Ovary (tissue), 9 donors: Measurements from ENCODE around the gene GRHL3. TPM values are rescaled to one million over a fixed set of nuclear protein-coding genes. Genes with fewer than 3 reads are reported as not detected.

Experiments used
- DNase-seq, 5 donors: peaks; one replicate each; pipeline ENCODE4 v3.0.0-alpha.2; 2019 to 2020
- H3K27ac ChIP-seq, 2 donors: fragments of 200-600 bp; one replicate each; pipeline versions ENCODE4 v1.5.1 to v1.8.0; 2019 to 2022
- H3K27me3 ChIP-seq: fragments of 200-600 bp; one replicate; pipeline ENCODE4 v1.8.0; 2022
- H3K36me3 ChIP-seq: fragments of 200-600 bp; sonication (generic); one replicate; pipeline ENCODE4 v1.5.1; 2019
- H3K4me1 ChIP-seq: one replicate; pipeline ENCODE4 v1.8.1; 2013; ENCODE audit warnings: mild to moderate bottlenecking, moderate library complexity; ENCODE audit not compliant: insufficient read depth
- H3K4me3 ChIP-seq: fragments of 200-600 bp; sonication (generic); one replicate; pipeline ENCODE4 v1.5.1; 2017
- H3K9me3 ChIP-seq, 2 donors: fragments of 200-600 bp in 1 of 2; sonication (generic) in 1 of 2; one replicate each; pipeline versions ENCODE4 v1.5.1 to v1.8.1; 2013 to 2019; ENCODE audit warnings: mild to moderate bottlenecking in 1 of 2, moderate library complexity in 1 of 2
- EP300 ChIP-seq: sonication (generic); formaldehyde crosslinking; IDR thresholded peaks from one replicate; pipeline ENCODE4 v1.6.1; 2017; ENCODE audit warnings: antibody characterized with exemption
- POLR2A ChIP-seq: fragments of 450-650 bp; IDR thresholded peaks from one replicate; pipeline ENCODE4 v1.6.1; 2017; ENCODE audit warnings: antibody characterized with exemption, mild to moderate bottlenecking, moderate library complexity
- WGBS, 3 donors: extraction: QIAGEN DNeasy Blood & Tissue Kit in 1 of 3; methylation state at CpG; one replicate each; pipeline versions ENCODE4 v1.1.5 to v1.1.7; 2013 to 2017; 5-methylcytosine and 5-hydroxymethylcytosine counted together
- intact Hi-C, 4 donors: fragments of 100-400 bp; cut with DNase I; formaldehyde crosslinking; loops; one replicate each; pipeline versions ENCODE4 v1.11.0 to v1.15.1; 2022 to 2023
- polyA plus RNA-seq, 2 donors: library from polyadenylated mRNA; stranded (reverse); fragments of 200-250 nt in 1 of 2; fragments of 350-450 nt in 1 of 2; fragmentation: Illumina TruSeq in 1 of 2; extraction: RNeasy Lipid Tissue Mini Kit (QIAGEN cat#74804) in 1 of 2; gene quantifications; one replicate each; pipeline ENCODE4 v1.2.3, GENCODE V29; 2013 to 2014
- total RNA-seq, 7 donors: library from RNA; depleted of rRNA in 2 of 7; stranded (reverse); fragments of >200 nt in 2 of 7; fragmentation: NEBNext Ultra II Directional in 3 of 7; extraction: Animal tissue kit (Norgen Biotek cat#: 25700) in 3 of 7; gene quantifications; one replicate each; pipeline versions ENCODE4 v1.1.0 to v1.2.4, GENCODE V29; 2016 to 2023
- TF ChIP-seq, protein P1 (sequence below), 3 donors: fragments of 450-650 bp in 2 of 3; fragments of 200-600 bp in 1 of 3; IDR thresholded peaks; one replicate each; pipeline versions ENCODE4 v1.5.1 to v1.8.0; 2016 to 2022; ENCODE audit warnings: antibody characterized with exemption in 3 of 3, mild to moderate bottlenecking in 1 of 3
- donor health status: DM: no; HTN: no; CAD: no; lungs with moderate emphysema.
- donor health status: DM: no; HTN: no; CAD: no.
- donor health status: Bipolar disorder and iron deficiency.
- donor health status: DM: yes; HTN: yes; CAD: no.
- donor health status: DM: no; HTN: no; CAD: no.
- donor health status: DM: yes; HTN: yes; CAD: no.

Gene GRHL3
- total and polyA plus RNA-seq, 9 donors: 0.15 to 1.6 (median 0.48) TPM; not detected in 6

DNA sequence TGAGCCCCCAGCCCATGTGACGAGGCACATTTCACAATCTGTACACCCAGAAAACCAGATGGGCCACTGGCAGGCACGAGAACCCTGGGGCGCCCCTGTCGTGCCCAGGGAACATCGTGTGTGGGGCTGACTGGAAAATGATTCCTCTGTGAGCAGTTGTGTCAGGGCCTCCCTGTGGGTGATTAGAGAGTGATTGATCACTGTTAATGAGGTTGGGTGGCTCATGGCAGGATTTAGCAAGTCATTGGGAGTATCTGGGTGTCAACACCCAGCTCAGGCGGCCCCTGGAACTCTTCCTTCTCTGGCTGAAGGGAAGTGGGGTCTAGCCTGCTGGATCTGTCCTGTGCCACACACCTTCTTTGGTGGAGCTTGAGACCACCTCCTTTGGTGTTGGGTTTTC, 5.7 kb downstream of the GRHL3 start:
- intact Hi-C loops: no loop called here
- no peak for TF ChIP-seq EP300
- no peak for TF ChIP-seq POLR2A
- TF ChIP-seq, protein P1, sequence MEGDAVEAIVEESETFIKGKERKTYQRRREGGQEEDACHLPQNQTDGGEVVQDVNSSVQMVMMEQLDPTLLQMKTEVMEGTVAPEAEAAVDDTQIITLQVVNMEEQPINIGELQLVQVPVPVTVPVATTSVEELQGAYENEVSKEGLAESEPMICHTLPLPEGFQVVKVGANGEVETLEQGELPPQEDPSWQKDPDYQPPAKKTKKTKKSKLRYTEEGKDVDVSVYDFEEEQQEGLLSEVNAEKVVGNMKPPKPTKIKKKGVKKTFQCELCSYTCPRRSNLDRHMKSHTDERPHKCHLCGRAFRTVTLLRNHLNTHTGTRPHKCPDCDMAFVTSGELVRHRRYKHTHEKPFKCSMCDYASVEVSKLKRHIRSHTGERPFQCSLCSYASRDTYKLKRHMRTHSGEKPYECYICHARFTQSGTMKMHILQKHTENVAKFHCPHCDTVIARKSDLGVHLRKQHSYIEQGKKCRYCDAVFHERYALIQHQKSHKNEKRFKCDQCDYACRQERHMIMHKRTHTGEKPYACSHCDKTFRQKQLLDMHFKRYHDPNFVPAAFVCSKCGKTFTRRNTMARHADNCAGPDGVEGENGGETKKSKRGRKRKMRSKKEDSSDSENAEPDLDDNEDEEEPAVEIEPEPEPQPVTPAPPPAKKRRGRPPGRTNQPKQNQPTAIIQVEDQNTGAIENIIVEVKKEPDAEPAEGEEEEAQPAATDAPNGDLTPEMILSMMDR (IDR thresholded peaks at IDR 0.05): no peak
- no peaks in the 10 kb centered on the region for H3K36me3 ChIP-seq

DNA sequence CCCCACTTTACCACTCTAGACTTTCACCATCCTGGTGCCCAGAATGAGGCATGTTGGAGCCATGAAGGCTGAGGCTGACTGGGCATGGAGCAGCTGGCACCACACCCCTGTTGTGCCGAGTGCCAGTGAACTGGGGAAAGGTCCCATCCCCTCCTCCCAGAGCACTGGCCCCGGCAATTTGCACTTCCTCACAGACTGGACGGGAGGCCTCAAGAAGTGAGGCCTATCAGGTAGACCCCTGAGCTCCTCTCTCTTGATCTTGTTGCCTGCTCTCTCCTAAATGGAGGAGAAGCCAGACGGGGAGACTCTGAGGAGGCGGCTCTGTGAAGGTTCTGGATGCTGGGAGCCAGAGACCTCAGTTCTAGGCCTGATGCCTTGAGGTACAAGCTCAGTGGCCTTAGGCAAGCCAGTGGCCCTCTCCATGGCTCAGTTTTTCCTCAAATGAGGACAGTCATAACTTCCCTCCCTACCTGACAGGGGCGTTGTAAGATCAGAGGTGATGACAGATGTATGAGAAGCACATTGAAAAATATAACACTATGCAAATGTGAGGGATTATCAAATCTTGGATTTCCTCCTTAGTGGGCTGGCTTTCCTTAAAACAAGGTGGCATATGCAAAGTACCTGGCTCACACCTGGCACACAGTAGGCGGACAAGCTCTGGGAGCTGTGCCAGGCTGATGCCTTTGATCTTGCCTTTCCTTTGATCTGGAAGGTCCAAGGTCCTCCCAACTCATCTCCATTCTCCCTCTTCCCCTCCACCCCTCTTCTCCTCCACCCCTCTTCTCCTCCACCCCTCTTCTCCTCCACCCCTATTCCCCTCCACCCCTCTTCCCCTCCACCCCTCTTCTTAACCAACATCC, 6.7 kb downstream of the GRHL3 start:
- DNase-seq: no peak
- Histone ChIP-seq H3K9me3 (no peaks in the 10 kb centered on the region), H3K36me3 (no peaks in the 10 kb centered on the region), H3K27me3 (no peaks in the 10 kb centered on the region), H3K4me3 (no peak overlapping the region), H3K27ac (no peak overlapping the region), H3K4me1 (peaks cover 5% of the 10 kb centered on the region)
- TF ChIP-seq, protein P1 (IDR thresholded peaks at IDR 0.05): no peak
- TF ChIP-seq EP300 (no peak), POLR2A (no peak)
- WGBS, 3 donors: 74 to 84% (median 77%) methylated on average over 7 of the region's 7 CpGs
- intact Hi-C loops: no loop called here

More for the DNA sequence above, 5.7 kb downstream of the GRHL3 start:
- no peak overlapping the region for H3K4me3 ChIP-seq
- whole genome bisulfite sequencing, 3 donors: 81 to 91% (median 83%) methylated on average over 6 of the region's 6 CpGs
- H3K27me3 ChIP-seq: no peaks in the 10 kb centered on the region
- no peak overlapping the region for H3K27ac ChIP-seq
- no peaks in the 10 kb centered on the region for H3K9me3 ChIP-seq
- peaks cover 5% of the 10 kb centered on the region for H3K4me1 ChIP-seq
- DNase-seq: no peak

DNA sequence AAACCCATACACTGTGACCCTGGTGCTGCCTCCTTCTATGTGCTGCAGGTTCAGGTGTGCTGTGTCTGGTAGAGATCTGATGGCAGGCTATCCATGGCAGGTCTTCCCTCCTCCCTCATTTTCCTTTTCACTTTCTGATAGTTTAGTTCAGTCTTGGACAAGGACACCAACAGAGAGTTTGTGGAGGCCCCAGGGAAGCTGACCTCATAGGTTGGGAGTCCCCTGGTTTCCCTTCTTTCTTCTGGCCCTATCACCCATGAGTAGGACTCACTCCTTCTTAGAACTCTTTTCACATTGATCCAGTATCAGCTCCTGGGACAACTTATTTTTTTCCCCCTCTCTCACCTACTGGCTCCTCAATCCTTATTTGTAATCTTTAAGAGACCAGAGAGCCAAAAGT, 8.3 kb downstream of the GRHL3 start:
- H3K4me1 ChIP-seq: no peaks in the 10 kb centered on the region
- DNase-seq: no peak
- TF ChIP-seq POLR2A (no peak), EP300 (no peak)
- TF ChIP-seq, protein P1 (IDR thresholded peaks at IDR 0.05): no peak
- no peaks in the 10 kb centered on the region for H3K36me3 ChIP-seq
- H3K27me3 ChIP-seq: no peaks in the 10 kb centered on the region
- H3K9me3 ChIP-seq: no peaks in the 10 kb centered on the region
- intact Hi-C loops: no loop called here
- no peak overlapping the region for H3K27ac ChIP-seq
- no peak overlapping the region for H3K4me3 ChIP-seq

DNA sequence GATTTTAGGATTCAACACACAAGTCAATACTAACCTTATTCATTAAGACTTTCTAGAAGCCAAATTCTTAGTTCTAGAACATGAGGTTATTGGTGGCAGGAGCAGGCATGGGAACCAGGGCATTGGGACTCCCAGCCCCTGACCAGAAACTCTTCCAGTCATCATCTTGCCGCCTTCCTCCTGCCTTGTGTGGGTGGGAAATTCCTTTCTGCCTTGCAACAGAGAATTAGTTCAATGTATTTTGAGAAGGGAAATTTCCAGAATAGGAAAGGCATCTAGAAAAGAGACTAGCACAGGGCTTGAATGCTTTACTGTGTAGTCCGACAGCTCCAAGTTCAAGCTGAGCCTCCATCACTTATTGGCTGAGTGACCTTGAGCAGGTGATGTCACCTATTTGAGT, 8.7 kb downstream of the GRHL3 start:
- intact Hi-C loops: no loop called here
- no peaks in the 10 kb centered on the region for H3K9me3 ChIP-seq
- H3K27me3 ChIP-seq: no peaks in the 10 kb centered on the region
- H3K27ac ChIP-seq: no peak overlapping the region
- WGBS, 3 donors: 62 to 81% (median 67%) methylated on average over 2 of the region's 2 CpGs
- no peaks in the 10 kb centered on the region for H3K36me3 ChIP-seq
- no peak for DNase-seq
- TF ChIP-seq, protein P1 (IDR thresholded peaks at IDR 0.05): no peak
- H3K4me1 ChIP-seq: no peaks in the 10 kb centered on the region
- no peak overlapping the region for H3K4me3 ChIP-seq
